ENCODE data around the gene PTPRN. TPM values are rescaled to one million over a fixed set of nuclear protein-coding genes. Genes with fewer than 3 reads are reported as not detected.
"Not testable (repeated sequence)": the region's sequence is repeated elsewhere in the genome, so short reads cannot be mapped to it uniquely, and the experiment has no call there.

The PTPRN gene
- total and polyA plus RNA-seq, 3 experiments from 2014 or later: 0.11 TPM; not detected in 2

DNA sequence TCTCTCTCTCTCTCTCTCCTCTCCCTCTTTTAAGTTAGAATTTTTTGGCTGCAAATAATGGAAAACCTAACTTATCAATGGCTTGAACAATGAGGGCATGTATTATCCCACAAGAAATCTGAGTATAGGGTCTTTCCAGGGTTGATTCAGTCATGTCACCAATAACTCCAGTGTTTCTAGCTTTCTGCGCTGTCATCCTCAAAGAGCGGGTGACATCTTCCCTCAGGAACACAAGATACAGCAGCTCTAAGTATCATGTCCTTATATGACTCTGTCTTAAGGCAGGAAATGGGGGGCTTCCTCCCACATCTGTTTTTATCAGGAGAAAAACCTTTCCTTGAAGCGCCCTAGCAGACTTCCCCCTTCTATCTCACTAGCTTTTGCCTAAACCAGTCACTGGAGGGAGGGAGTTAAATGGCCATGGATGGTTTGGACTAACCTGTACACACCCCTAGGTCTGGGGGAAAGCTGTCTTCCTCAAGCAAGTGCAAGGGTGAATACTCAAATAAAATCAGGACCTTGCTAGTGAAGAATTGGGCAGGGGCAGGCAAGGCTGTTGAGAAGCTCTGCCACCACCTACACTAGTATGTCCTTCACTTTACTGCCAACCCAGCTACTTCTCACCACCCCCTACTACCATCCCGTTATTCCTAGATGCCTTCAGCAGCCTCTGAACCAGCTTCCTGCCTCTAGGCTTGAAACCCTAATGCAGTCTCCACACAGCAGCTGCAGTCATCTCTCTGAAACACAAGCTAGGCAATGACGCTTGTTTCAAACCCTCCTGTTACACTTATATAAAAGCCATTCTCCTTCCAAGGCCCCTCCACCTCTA, 48.0 kb downstream of the PTPRN start:
- no peaks in the 10 kb centered on the region for H3K9me3 ChIP-seq (ENCODE audit: low read length)
- Mint-ChIP-seq H3K4me1 (no peaks in the 10 kb centered on the region), H3K27me3 (peaks cover 4 to 12% of the 10 kb centered on the region in 2 donors), H3K27ac (no peak overlapping the region), H3K36me3 (no peaks in the 10 kb centered on the region), H3K9me3 (no peaks in the 10 kb centered on the region), H3K4me3 (no peak overlapping the region)
- no peak overlapping the region for H3K27ac ChIP-seq (ENCODE audit: low read depth, low read length)
- ChIA-PET CTCF (interaction anchor here (1.3 to 6.7 kb wide), 4 partner anchors 9 to 34 kb away, joined by 4 to 36 read pairs (median 6); partner anchors contain the start of genes DNAJB2 and TUBA4B), POLR2A (interaction anchor here (1.0 kb wide), 1 partner anchor 10 kb away, joined by 3 read pairs; no protein-coding TSS in a partner anchor)
- no peak overlapping the region for H3K4me3 ChIP-seq (ENCODE audit: low read length)
- peak in 1 of 5 donors; percentile 22 for DNase-seq
- no peaks in the 10 kb centered on the region for H3K27me3 ChIP-seq (ENCODE audit: insufficient read depth, low read length, poor library complexity, severe bottlenecking)
- no peaks in the 10 kb centered on the region for H3K36me3 ChIP-seq (ENCODE audit: insufficient read depth, low read length)
- H3K4me1 ChIP-seq (ENCODE audit: insufficient read depth, low read length): no peaks in the 10 kb centered on the region

DNA sequence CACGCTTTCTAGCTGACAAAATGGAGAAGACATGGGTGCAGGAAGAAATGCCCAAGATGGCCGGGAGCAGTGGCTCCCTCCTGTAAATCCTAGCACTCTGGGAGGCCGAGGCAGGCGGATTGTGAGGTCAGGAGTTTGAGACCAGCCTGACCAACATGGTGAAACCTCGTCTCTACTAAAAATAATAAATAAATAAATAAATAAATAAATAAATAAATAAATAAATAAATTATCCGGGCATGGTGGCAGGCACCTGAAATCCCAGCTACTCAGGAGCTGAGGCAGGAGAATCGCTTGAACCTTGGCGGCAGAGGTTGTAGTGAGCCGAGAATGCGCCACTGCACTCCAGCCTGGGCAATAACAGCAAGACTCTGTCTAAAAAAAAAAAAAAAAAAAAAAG, 50.3 kb downstream of the PTPRN start:
- POLR2A ChIA-PET: interaction anchor here (0.7 kb wide), 2 partner anchors 44 to 60 kb away, joined by 5 read pairs; no protein-coding TSS in a partner anchor
- not testable (repeated sequence) for DNase-seq; H3K4me3 Mint-ChIP-seq; H3K36me3 ChIP-seq (ENCODE audit: insufficient read depth, low read length); H3K9me3 Mint-ChIP-seq; H3K27ac ChIP-seq (ENCODE audit: low read depth, low read length); H3K4me1 ChIP-seq (ENCODE audit: insufficient read depth, low read length); H3K36me3 Mint-ChIP-seq; H3K4me3 ChIP-seq (ENCODE audit: low read length); H3K9me3 ChIP-seq (ENCODE audit: low read length); H3K27me3 ChIP-seq (ENCODE audit: insufficient read depth, low read length, poor library complexity, severe bottlenecking)
- CTCF ChIA-PET: interaction anchor here (1.6 to 12.3 kb wide), 2 partner anchors 20 to 36 kb away, joined by 9 to 136 read pairs; partner anchors contain the start of gene DNAJB2
- H3K27me3 Mint-ChIP-seq: peaks cover 4 to 12% of the 10 kb centered on the region in 2 donors
- H3K4me1 Mint-ChIP-seq: peaks cover 6 to 13% (median 6%) of the 10 kb centered on the region in 3 donors
- H3K27ac Mint-ChIP-seq: peak overlapping the region in 1 of 8 donors; percentile 14

DNA sequence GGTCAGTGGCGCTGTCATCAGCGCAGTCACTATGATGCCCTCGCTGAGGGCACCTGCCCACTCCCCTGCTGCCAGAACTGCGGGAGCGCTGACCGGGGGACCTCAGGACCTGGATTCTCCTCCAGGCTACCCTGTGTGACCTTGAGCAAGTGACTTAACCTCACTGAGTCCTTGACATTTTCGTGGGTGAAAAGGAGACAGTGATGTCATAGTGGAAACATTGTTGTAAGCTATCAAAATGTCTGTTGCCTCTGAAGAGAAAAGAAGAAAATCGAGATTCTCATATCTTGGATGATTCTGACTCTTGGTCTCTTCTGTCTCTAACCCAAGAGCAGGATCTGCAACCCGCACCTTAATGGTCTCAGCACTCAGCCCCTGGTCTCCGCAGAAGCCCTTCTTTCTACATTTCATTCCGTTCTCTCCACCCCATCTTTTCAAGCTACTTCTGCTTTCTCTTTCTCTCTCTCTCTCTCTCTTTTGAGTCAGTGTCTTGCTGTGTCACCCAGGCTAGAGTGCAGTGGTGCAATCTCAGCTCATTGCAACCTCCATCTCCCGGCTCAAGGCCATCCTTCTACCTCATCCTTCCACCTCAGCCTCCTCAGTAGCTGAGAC, 54.5 kb downstream of the PTPRN start:
- H3K27me3 Mint-ChIP-seq: peaks cover 0 to 3% of the 10 kb centered on the region in 2 donors
- Histone ChIP-seq H3K9me3 (ENCODE audit: low read length) (no peaks in the 10 kb centered on the region), H3K36me3 (ENCODE audit: insufficient read depth, low read length) (peaks cover 23% of the 10 kb centered on the region), H3K4me1 (ENCODE audit: insufficient read depth, low read length) (peaks cover 30% of the 10 kb centered on the region), H3K4me3 (ENCODE audit: low read length) (peak overlapping the region; percentile 99), H3K27me3 (ENCODE audit: insufficient read depth, low read length, poor library complexity, severe bottlenecking) (no peaks in the 10 kb centered on the region), H3K27ac (ENCODE audit: low read depth, low read length) (peak overlapping the region; percentile 95)
- peaks cover 4 to 45% (median 21%) of the 10 kb centered on the region in 3 donors for H3K36me3 Mint-ChIP-seq
- ChIA-PET CTCF (interaction anchor here (0.7 to 12.3 kb wide), 14 partner anchors 10 to 134 kb away, joined by 3 to 136 read pairs (median 4); partner anchors contain the start of genes ANKZF1, ATG9A, CNPPD1 and DNAJB2), POLR2A (interaction anchor here (0.6 to 11.9 kb wide), 17 partner anchors 9 to 133 kb away, joined by 3 to 164 read pairs (median 5); partner anchors contain the start of genes ABCB6, ANKZF1, ATG9A and CNPPD1)
- peak overlapping the region; percentile 91 to 100 (median 96) for H3K27ac Mint-ChIP-seq
- peak in 3 of 5 donors; percentile 69 to 75 (median 70) for DNase-seq
- H3K4me3 Mint-ChIP-seq: peak overlapping the region; percentile 84 to 90 (median 88)
- peaks cover 37 to 43% (median 38%) of the 10 kb centered on the region in 3 donors for H3K4me1 Mint-ChIP-seq
- H3K9me3 Mint-ChIP-seq: no peaks in the 10 kb centered on the region

DNA sequence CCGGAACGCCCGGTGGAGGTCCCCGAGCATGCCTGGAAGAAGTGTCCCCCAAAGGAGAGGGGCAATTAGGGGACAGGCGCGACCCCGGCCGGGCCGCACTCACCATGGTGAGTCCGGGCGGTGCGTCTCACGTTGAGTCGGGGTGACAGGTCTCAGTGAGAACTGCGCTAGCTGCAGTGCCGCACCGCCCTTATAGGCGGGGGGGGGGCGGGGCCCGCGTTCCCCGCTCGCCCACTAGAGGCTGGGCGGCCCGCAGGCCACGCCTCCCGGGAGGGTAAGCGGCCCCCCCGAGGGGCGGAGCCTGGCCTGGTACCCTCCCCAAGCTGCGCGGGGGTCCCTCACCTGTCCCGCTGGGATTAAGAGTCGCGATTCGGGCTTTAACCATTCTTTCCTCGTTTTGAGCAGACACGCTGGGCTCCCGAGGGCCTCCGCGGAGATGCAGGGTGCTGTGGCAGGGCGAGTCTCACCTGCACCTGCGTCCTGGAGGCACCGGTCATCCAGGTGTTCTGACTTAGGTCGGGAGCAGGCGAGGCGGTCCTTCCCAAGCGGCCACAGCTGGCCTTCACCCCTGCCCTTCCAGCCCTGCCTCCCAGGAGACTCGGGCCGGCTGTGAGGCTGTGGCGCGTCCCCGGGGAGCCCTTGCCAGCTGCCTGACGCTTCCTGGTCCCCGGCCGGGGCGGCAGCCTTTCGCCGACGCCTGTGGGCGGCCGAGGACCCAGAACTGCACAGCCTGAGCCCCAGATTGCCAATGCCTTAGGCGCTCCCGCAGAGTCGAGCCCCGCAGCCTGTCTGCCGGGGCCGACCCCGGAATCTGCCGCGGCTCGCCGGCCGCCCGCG, 55.2 kb downstream of the PTPRN start, which contains the start of gene TUBA4A:
Gene TUBA4A (minus strand): TSS at position 166 of the 837 bp plus-strand sequence. CDS start 60 bp downstream, at position 106.
- H3K27me3 Mint-ChIP-seq: no peaks in the 10 kb centered on the region

DNA sequence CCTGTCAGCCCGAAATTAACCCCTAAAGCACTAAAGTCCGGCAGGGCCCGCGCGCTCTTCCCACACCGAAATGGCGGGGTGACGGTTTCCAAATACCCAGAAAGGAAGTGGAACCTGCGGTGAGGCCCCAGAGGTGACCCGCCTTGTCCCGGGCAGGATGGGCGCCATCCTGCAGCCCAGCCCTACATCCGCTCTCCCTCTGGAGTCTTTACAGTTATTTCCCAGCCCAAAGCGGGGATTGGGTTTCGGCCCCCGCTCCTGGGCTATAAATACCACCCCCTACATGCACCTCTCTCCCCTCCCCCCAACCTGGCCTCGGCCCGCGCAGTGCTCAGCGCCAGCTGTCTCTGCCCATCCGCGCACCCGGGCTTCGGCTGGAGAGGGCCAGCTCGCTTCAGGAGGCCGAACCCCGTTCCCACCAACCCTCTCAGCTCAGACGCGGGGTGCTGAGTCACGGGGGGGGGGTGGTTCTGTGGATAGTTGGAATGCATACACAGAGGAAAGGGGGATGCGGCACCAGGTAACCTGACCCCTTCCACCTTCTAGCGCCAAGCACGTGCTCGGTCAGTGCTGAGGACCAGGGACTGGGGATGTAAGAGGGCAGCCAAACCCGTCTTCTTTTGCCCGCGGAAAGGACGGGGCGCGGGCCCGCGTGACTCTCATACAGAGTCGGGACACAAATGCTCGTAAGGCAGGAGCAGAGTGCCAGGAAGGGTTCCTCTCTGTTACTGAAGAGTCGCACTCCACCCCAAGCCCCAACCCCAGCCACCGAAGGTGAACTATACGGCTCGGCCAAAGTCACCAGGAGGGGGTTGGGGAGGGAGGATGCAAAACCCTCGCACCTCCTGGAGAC, 56.1 kb downstream of the PTPRN start, which contains the start of gene TUBA4B:
Gene TUBA4B (plus strand): TSS at position 344 of the 853 bp plus-strand sequence. CDS start 165 bp downstream, at position 509.
- Histone ChIP-seq H3K27me3 (ENCODE audit: insufficient read depth, low read length, poor library complexity, severe bottlenecking) (no peaks in the 10 kb centered on the region), H3K4me3 (ENCODE audit: low read length) (peak within 1 kb of the TSS; percentile 99), H3K27ac (ENCODE audit: low read depth, low read length) (peak within 1 kb of the TSS; percentile 95), H3K9me3 (ENCODE audit: low read length) (no peaks in the 10 kb centered on the region), H3K4me1 (ENCODE audit: insufficient read depth, low read length) (peaks cover 45% of the 10 kb centered on the region), H3K36me3 (ENCODE audit: insufficient read depth, low read length) (peaks cover 34% of the 10 kb centered on the region)
- CTCF ChIA-PET: interaction anchor here (0.6 to 12.3 kb wide), 14 partner anchors 8 to 99 kb away, joined by 3 to 136 read pairs (median 5); partner anchors contain the start of genes ABCB6, ANKZF1, ATG9A and DNAJB2
- Mint-ChIP-seq H3K27ac (peak within 1 kb of the TSS; percentile 91 to 100 (median 96)), H3K36me3 (peaks cover 4 to 60% (median 24%) of the 10 kb centered on the region in 3 donors), H3K4me1 (peaks cover 52 to 59% (median 54%) of the 10 kb centered on the region in 3 donors), H3K27me3 (no peaks in the 10 kb centered on the region), H3K9me3 (no peaks in the 10 kb centered on the region), H3K4me3 (peak within 1 kb of the TSS; percentile 84 to 99 (median 89))
- POLR2A ChIA-PET: interaction anchor here (0.6 to 11.9 kb wide), 13 partner anchors 23 to 1037 kb away, joined by 3 to 164 read pairs (median 7); partner anchors contain the start of genes ABCB6, ANKZF1, ATG9A and CNPPD1
- peak; percentile 25 to 60 (median 48) for DNase-seq

More for the DNA sequence above, 55.2 kb downstream of the PTPRN start, which contains the start of gene TUBA4A:
- POLR2A ChIA-PET: interaction anchor here (0.5 to 11.9 kb wide), 16 partner anchors 8 to 1037 kb away, joined by 3 to 164 read pairs (median 5); partner anchors contain the start of genes ABCB6, ANKZF1, ATG9A and CNPPD1
- peak within 1 kb of the TSS; percentile 95 for H3K27ac ChIP-seq (ENCODE audit: low read depth, low read length)
- no peaks in the 10 kb centered on the region for H3K9me3 ChIP-seq (ENCODE audit: low read length)
- Mint-ChIP-seq H3K4me1 (peaks cover 45 to 50% (median 45%) of the 10 kb centered on the region in 3 donors), H3K4me3 (peak within 1 kb of the TSS; percentile 84 to 99 (median 89)), H3K27ac (peak within 1 kb of the TSS; percentile 91 to 100 (median 96)), H3K9me3 (no peaks in the 10 kb centered on the region), H3K36me3 (peaks cover 4 to 52% (median 22%) of the 10 kb centered on the region in 3 donors)
- peaks cover 25% of the 10 kb centered on the region for H3K36me3 ChIP-seq (ENCODE audit: insufficient read depth, low read length)
- CTCF ChIA-PET: interaction anchor here (0.6 to 12.3 kb wide), 19 partner anchors 9 to 135 kb away, joined by 3 to 136 read pairs (median 4); partner anchors contain the start of genes ABCB6, ANKZF1, ATG9A and CNPPD1
- H3K27me3 ChIP-seq (ENCODE audit: insufficient read depth, low read length, poor library complexity, severe bottlenecking): no peaks in the 10 kb centered on the region
- DNase-seq: peak; percentile 88 to 95 (median 90)
- H3K4me3 ChIP-seq (ENCODE audit: low read length): peak within 1 kb of the TSS; percentile 99
- peaks cover 37% of the 10 kb centered on the region for H3K4me1 ChIP-seq (ENCODE audit: insufficient read depth, low read length)

DNA sequence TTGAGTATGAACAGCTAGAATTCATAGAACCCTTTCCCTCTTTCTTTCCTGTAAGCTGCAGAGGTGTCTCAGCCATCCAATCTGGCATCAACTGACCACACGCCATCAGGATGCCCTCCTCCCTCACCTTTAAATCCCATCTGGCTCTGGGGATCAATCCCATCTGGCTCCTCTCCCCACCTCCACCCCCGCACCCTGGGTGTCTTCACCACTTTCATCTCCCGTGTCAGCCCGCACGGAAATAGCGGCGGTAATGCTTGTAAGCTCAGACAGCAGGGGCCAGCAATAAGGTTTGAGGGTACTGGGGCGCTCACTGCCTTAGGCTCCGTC, 56.7 kb downstream of the PTPRN start:
- H3K4me1 ChIP-seq (ENCODE audit: insufficient read depth, low read length): peaks cover 51% of the 10 kb centered on the region
- peak overlapping the region; percentile 85 to 98 (median 96) for H3K27ac Mint-ChIP-seq
- POLR2A ChIA-PET: interaction anchor here (0.6 to 11.9 kb wide), 9 partner anchors 13 to 970 kb away, joined by 3 to 164 read pairs (median 7); partner anchors contain the start of genes ABCB6, ANKZF1, ATG9A and CNPPD1
- H3K9me3 ChIP-seq (ENCODE audit: low read length): no peaks in the 10 kb centered on the region
- H3K4me3 ChIP-seq (ENCODE audit: low read length): peak overlapping the region; percentile 99
- H3K4me3 Mint-ChIP-seq: peak overlapping the region; percentile 84 to 99 (median 89)
- H3K27ac ChIP-seq (ENCODE audit: low read depth, low read length): peak overlapping the region; percentile 95
- H3K27me3 ChIP-seq (ENCODE audit: insufficient read depth, low read length, poor library complexity, severe bottlenecking): no peaks in the 10 kb centered on the region
- CTCF ChIA-PET: interaction anchor here (0.6 to 12.3 kb wide), 10 partner anchors 9 to 77 kb away, joined by 3 to 136 read pairs (median 6); partner anchors contain the start of genes ANKZF1, ATG9A and DNAJB2
- DNase-seq: peak in 2 of 5 donors; percentile 23 to 70
- H3K4me1 Mint-ChIP-seq: peaks cover 58 to 65% (median 60%) of the 10 kb centered on the region in 3 donors
- peaks cover 35% of the 10 kb centered on the region for H3K36me3 ChIP-seq (ENCODE audit: insufficient read depth, low read length)
- no peaks in the 10 kb centered on the region for H3K9me3 Mint-ChIP-seq
- peaks cover 0 to 4% of the 10 kb centered on the region in 2 donors for H3K27me3 Mint-ChIP-seq
- H3K36me3 Mint-ChIP-seq: peaks cover 4 to 66% (median 25%) of the 10 kb centered on the region in 3 donors

All from CD8-positive, alpha-beta memory T cell (primary cell).